Psoas muscle (tissue), 8 donors: Measurements from ENCODE around the gene RPS3. TPM values are rescaled to one million over a fixed set of nuclear protein-coding genes. Genes with fewer than 3 reads are reported as not detected.

Source experiments
- ATAC-seq, 4 donors: fragments of 200-7000 bp; cut with Tn5 transposase; one replicate each; pipeline ENCODE4 v1.9.1; 2020; ENCODE audit warnings: moderate library complexity in 3 of 4, mild to moderate bottlenecking in 2 of 4
- DNase-seq, 2 donors: peaks; one replicate each; pipeline ENCODE4 v3.0.0-alpha.2; 2020
- H3K27ac ChIP-seq: fragments of 200-600 bp; one replicate; pipeline ENCODE4 v1.8.0; 2022
- H3K27me3 ChIP-seq, 3 donors: fragments of 200-600 bp in 1 of 3; one replicate each; pipeline versions ENCODE4 v1.6.1 to v1.8.0; 2013 to 2022; ENCODE audit warnings: low read length in 2 of 3, mild to moderate bottlenecking in 2 of 3, moderate library complexity in 1 of 3; ENCODE audit not compliant: insufficient read depth in 3 of 3
- H3K36me3 ChIP-seq, 2 donors: fragments of 200-600 bp in 1 of 2; one replicate each; pipeline versions ENCODE4 v1.6.1 to v1.8.0; 2013 to 2022; ENCODE audit warnings: low read depth in 1 of 2, mild to moderate bottlenecking in 1 of 2, moderate library complexity in 1 of 2; ENCODE audit not compliant: insufficient read depth in 1 of 2
- H3K4me1 ChIP-seq: fragments of 200-600 bp; one replicate; pipeline ENCODE4 v1.8.0; 2022
- H3K4me3 ChIP-seq: fragments of 200-600 bp; one replicate; pipeline ENCODE4 v1.8.0; 2022; ENCODE audit warnings: mild to moderate bottlenecking
- H3K9me3 ChIP-seq: fragments of 200-600 bp; one replicate; pipeline ENCODE4 v1.8.0; 2022
- WGBS, 3 donors: extraction: QIAGEN DNeasy Blood & Tissue Kit; methylation state at CpG; one replicate each; pipeline versions ENCODE4 v1.1.6 to v1.1.7; 2013; 5-methylcytosine and 5-hydroxymethylcytosine counted together
- intact Hi-C, 2 donors: fragments of 100-400 bp; cut with DNase I; formaldehyde crosslinking; loops; one replicate each; pipeline versions ENCODE4 v1.11.0 to v1.14.2; 2022
- polyA plus RNA-seq, 3 donors: library from polyadenylated mRNA; stranded (reverse); fragments of 200-250 nt; gene quantifications; one replicate each; pipeline ENCODE4 v1.2.3, GENCODE V29; 2013
- total RNA-seq, 4 donors: library from RNA; stranded (reverse); fragmentation: NEBNext Ultra II Directional in 2 of 4; extraction: Animal tissue kit (Norgen Biotek cat#: 25700) in 2 of 4; gene quantifications; one replicate each; pipeline versions ENCODE4 v1.2.1 to v1.2.4, GENCODE V29; 2021 to 2023
- TF ChIP-seq, protein P1 (sequence below): fragments of 200-600 bp; IDR thresholded peaks from one replicate; pipeline ENCODE4 v1.8.0; 2022; ENCODE audit warnings: antibody characterized with exemption
- donor health status: healthy with polysubstance abuse.
- donor health status: DM: no; HTN: no; CAD: no; lungs with moderate emphysema.
- donor health status: Bipolar disorder and iron deficiency.
- donor health status: healthy.
- donor health status: DM: yes; HTN: yes; CAD: no.
- donor health status: DM: no; HTN: no; CAD: no.
- donor health status: DM: no; HTN: no; CAD: no.
- donor health status: DM: yes; HTN: yes; CAD: no.

The RPS3 gene
- total and polyA plus RNA-seq, 7 donors: 807 to 2,132 (median 1,216) TPM

DNA sequence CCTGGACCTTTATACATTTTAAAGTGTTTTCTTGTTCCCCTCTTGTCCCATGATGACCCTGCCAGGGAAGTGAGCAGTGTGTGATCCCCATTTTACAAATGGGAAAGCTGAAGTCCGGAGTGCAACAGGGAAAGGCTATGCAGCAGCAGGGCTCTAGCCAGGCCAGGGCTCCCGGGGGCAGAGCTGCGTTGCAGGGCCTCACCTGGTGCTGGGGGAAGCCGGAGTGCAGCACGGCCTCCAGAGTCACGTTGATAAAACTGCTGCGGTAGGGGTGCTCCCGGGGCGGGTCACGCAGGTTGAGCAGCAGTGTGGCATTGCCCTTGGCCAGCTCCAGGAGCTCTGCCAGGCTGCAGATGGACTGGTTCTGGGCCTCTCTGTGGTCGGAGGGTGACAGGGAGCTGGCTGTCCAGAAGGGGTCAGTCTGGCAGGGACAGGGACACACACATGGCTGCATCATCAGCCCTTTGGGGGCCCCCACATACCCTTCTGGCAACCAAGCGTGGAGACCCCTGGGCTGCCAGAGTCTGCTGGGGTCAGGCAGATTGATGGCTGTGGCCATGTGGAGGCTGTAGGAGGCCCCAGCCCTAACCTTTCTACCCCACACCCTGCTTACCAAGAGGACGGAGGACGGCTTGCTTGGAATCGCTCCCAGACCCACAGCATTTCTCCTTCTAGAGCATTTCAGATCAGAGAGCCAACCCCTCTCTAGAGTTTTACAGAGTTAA, 43.0 kb downstream of the RPS3 start:
- Histone ChIP-seq H3K4me3 (no peak overlapping the region), H3K27ac (no peak overlapping the region), H3K36me3 (peaks cover 0 to 12% of the 10 kb centered on the region in 2 donors), H3K27me3 (no peaks in the 10 kb centered on the region), H3K4me1 (no peaks in the 10 kb centered on the region), H3K9me3 (no peaks in the 10 kb centered on the region)
- ATAC-seq (no peak), DNase-seq (no peak)
- intact Hi-C loops: no loop called here
- TF ChIP-seq, protein P1, sequence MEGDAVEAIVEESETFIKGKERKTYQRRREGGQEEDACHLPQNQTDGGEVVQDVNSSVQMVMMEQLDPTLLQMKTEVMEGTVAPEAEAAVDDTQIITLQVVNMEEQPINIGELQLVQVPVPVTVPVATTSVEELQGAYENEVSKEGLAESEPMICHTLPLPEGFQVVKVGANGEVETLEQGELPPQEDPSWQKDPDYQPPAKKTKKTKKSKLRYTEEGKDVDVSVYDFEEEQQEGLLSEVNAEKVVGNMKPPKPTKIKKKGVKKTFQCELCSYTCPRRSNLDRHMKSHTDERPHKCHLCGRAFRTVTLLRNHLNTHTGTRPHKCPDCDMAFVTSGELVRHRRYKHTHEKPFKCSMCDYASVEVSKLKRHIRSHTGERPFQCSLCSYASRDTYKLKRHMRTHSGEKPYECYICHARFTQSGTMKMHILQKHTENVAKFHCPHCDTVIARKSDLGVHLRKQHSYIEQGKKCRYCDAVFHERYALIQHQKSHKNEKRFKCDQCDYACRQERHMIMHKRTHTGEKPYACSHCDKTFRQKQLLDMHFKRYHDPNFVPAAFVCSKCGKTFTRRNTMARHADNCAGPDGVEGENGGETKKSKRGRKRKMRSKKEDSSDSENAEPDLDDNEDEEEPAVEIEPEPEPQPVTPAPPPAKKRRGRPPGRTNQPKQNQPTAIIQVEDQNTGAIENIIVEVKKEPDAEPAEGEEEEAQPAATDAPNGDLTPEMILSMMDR: no peak
- 79 to 87% (median 81%) methylated on average over 14 to 15 of the region's 15 CpGs for WGBS, 3 donors

DNA sequence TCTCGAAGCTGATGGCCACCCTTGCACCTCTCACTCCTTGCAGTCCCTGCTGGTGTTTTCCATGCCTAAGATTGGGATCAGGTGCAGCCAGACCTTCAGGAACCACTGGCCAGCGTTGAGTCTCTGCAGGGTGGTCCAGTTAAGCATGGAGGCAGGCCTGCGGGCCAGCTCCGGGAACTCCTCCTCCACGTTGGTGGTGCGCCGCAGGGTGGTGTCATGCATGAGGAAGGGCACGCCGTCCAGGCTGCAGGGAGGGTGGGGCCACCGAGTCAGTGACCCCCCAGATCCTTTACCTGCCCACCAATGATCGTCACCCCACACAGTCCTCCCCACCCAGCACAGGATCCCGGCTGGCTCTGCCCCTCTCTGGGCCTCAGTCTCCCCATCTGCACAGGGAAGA, 43.7 kb downstream of the RPS3 start:
- DNase-seq (no peak), ATAC-seq (no peak)
- peaks cover 0 to 12% of the 10 kb centered on the region in 2 donors for H3K36me3 ChIP-seq
- TF ChIP-seq, protein P1: no peak
- no peaks in the 10 kb centered on the region for H3K27me3 ChIP-seq
- WGBS, 3 donors: 86 to 92% (median 88%) methylated on average over 11 to 12 of the region's 12 CpGs
- no peak overlapping the region for H3K4me3 ChIP-seq
- H3K9me3 ChIP-seq: no peaks in the 10 kb centered on the region
- H3K27ac ChIP-seq: no peak overlapping the region
- intact Hi-C loops: no loop called here
- no peaks in the 10 kb centered on the region for H3K4me1 ChIP-seq

DNA sequence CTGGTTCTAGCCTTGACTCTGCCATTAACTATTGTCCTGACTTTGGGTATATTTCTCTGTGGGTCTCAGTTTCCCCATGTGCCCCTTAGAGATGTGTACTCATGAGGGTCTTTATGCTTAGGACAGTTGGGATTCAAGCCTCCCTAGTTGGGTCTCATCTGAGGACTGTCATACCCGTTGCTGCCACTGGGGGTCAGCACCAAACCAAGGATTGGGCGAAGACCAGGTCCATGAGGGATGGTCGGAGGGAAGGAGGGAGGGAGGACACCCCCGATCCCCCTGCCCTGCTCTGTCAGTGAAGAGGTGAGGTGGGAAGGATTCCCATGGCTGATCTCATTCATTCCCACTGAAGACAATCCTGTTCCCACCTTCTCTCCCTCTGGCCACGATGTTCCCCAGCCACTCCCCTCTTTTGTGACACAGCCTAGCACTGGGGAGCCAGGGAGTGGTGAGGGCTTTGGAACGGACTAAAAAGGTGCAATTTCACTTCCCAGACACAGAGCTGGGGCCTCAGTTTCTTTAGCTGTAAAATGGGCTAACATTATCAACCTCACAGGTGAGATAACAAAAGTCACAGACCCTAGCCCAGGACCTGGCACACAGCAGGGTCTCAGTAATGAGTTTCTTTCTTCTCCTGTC, 46.1 kb downstream of the RPS3 start:
- H3K9me3 ChIP-seq: no peaks in the 10 kb centered on the region
- intact Hi-C loops: loop anchor here in 1 of 2 donors (1.0 to 5.0 kb wide), 2 partner anchors 58 to 87 kb away; no protein-coding TSS in a partner anchor
- peaks cover 0 to 5% of the 10 kb centered on the region in 2 donors for H3K36me3 ChIP-seq
- 10 to 12% (median 12%) methylated on average over 6 of the region's 6 CpGs for WGBS, 3 donors
- no peak overlapping the region for H3K27ac ChIP-seq
- TF ChIP-seq, protein P1: peak; percentile 99
- no peaks in the 10 kb centered on the region for H3K27me3 ChIP-seq
- DNase-seq: peak; percentile 75 to 84
- no peak overlapping the region for H3K4me3 ChIP-seq
- no peaks in the 10 kb centered on the region for H3K4me1 ChIP-seq
- peak; percentile 83 to 95 (median 87) for ATAC-seq

DNA sequence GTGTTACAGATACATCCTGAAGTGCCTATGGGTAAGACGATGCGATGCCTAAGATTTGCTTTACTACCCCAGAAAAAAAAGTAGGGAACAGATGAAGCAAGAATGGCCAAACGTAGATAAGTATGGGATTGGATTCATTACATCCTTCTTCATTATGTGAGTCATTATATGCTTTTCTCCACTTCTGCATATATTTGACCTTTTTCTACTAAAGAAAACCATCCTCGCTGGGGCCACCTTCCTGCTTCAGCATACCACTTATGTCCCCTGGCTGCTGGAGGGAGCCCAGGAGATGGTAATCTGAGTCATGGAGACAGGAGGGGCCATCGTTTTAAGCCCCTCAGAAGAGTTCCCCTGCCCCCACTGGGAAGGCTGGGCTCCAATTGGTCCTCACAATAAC, 48.1 kb downstream of the RPS3 start:
- DNase-seq (no peak), ATAC-seq (no peak)

More for the DNA sequence above, 48.1 kb downstream of the RPS3 start:
- Histone ChIP-seq H3K4me1 (no peaks in the 10 kb centered on the region), H3K36me3 (peaks cover 0 to 5% of the 10 kb centered on the region in 2 donors), H3K4me3 (no peak overlapping the region), H3K9me3 (no peaks in the 10 kb centered on the region), H3K27ac (no peak overlapping the region), H3K27me3 (no peaks in the 10 kb centered on the region)
- 73 to 83% (median 79%) methylated on average over 5 of the region's 5 CpGs for WGBS, 3 donors
- intact Hi-C loops: loop anchor here in 1 of 2 donors (5.0 kb wide), 1 partner anchor 60 kb away; no protein-coding TSS in a partner anchor
- TF ChIP-seq, protein P1: no peak
